ENCODE data around the gene TRPT1.
A peak's percentile ranks its signal among the peaks of the same experiment; 100 is the strongest.

The TRPT1 gene, protein sequence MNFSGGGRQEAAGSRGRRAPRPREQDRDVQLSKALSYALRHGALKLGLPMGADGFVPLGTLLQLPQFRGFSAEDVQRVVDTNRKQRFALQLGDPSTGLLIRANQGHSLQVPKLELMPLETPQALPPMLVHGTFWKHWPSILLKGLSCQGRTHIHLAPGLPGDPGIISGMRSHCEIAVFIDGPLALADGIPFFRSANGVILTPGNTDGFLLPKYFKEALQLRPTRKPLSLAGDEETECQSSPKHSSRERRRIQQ

DNA sequence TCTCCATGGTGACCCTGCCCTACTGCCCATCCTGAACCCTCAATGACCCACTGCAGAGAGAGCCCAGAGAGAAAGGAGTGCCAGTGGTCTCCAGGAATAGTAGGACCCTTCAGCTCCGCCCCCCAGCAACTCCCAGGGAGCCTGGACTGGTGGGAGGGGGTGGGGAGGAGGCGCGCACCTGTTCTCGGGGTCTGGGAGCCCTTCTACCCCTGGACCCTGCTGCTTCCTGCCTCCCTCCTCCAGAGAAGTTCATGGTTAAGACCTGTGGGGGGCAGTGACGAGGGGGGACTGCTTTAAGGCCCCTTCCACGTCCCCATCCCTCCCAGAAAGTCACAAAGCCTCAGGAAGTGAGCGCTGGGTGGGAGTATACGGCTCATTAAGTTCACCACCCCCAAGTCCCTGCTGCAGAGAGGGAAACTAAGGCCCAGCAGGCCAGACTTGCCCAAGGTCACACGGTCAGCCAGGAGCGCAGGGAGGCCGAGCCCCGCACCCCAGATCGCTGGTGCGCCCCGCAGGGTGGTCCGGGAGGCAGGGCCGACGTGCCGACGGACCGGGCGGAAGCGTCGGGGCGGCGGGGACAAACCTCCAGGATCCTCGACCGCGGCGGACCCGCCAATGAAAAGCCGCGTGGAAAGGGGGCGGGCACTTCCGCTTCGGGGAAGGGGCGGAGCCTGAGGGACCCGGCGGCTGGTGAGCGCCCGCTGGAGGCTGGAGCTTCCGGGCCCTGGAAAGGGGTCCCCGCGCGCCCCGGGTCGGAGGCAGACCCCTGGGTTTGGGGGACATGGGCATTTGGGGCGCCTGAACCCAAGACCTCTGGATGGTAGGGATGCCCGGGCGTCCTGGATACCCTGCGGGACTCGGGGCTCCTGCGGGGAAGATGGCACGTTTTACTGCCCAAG lies at the start of gene TRPT1, which contains the start of gene NUDT22:
TSS of gene TRPT1 (minus strand) at position 579 of the 899 bp plus-strand sequence. CDS start at position 253, 326 bp downstream.
TSS of gene NUDT22 (plus strand) at position 667 of the 899 bp plus-strand sequence. CDS start 379 bp downstream, outside the sequence.
- DNase-seq, result peak in 55 of 56 donors; percentile 53 to 94 (median 82)

DNA sequence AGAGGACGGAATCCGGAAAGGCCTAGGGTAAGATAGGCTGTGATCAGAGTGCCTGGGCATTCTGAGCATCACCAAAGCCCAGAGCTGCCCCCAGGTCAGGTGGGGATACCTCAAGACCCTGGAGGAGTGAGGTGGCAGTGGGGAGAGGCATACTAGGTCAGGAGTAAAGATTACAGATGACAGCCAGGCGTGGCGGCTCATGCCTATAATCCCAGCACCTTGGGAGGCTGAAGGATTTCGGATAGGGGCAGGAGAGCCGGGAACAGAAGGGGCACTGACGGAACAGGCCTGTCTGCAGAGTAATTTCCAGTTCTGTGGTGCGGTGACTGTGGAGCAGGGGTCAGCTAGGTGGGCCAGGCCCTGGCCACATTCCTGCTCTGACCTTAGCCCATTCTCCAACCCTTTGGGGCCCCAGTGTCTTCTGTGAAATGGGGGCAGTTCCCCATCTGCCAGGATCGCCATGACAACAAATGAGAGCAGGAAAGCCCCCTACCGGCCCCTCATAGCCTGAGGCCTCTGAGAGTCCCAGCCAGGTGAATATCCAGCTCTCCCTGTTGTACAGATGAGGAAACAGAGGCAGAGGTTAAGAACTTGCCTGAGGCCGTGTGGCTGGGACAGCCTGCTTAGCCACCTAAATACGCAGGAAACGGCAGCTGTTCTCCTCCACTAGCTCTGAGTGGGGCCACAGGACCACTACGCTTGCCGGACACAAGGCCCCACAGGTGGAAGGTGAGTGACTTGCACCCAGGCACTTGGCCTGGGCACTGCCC lies 49.2 kb upstream of the TRPT1 start:
- no peak for DNase-seq

DNA sequence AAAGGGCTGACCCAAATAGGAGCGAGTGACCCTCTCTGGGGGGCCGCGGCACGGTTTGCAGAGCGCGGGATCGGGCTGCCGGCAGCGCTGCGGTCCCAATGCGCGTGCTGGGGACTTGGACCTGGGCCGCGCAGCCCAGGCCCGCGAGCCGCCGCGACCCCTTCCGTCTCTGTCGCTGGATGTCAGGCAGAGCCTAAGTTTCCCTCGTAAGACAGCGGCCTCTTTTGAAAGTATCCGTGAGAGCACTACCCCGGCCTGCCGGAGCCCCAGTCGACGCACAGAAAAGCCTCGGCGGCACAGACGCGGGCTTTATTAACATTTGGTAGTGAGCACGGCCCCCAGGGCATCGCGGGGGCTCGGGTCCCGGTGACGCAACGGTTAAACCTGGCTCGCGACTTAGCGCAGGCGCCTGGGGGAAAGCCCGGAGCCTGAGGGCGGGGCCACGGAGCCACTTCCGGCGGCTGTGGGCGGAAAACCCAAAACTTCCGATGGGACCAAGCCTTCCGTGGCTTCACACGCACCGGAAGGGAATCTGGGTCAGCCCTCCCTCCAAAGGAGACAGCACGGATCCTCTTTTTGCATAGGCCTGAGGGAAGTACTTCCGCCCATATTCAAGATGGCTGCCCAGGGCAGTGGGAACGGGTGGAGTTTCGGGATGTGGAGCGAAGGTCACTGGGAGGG lies 43.7 kb upstream of the TRPT1 start:
- peak; percentile 90 to 100 (median 99) for DNase-seq

DNA sequence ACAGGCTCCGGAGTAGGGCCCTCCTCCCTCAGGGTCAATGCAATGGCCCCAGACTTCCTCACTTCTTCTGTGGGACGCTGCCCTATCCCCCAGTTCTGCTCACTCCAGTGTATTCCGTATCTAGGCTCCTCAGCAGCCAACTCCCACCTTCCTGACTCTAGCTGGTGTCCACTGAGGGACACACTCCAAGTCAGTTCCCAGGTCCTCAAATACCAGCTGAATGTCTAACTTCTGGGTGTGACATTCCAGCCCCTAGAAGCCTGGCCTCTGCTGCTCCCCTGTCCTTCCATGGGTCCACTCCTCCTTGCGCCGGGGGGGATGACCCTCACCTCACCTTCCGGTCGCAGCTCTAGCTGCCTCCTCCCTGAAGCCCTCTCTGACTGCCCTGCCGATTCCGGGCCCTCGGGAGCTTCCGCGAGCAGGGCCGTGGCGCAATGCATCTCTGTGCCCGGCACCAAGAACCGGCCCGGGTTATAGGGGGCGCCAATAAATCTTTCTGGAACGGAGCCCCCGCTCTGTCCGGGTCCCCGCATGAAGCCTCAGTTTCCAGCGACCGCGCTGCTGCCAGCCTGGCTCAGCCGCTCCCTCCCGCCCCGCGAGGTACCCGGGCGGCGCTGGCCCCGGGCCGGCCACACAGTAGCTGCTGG lies 43.0 kb upstream of the TRPT1 start:
- DNase-seq, result peak in 11 of 56 donors; percentile 32 to 73 (median 64)

DNA sequence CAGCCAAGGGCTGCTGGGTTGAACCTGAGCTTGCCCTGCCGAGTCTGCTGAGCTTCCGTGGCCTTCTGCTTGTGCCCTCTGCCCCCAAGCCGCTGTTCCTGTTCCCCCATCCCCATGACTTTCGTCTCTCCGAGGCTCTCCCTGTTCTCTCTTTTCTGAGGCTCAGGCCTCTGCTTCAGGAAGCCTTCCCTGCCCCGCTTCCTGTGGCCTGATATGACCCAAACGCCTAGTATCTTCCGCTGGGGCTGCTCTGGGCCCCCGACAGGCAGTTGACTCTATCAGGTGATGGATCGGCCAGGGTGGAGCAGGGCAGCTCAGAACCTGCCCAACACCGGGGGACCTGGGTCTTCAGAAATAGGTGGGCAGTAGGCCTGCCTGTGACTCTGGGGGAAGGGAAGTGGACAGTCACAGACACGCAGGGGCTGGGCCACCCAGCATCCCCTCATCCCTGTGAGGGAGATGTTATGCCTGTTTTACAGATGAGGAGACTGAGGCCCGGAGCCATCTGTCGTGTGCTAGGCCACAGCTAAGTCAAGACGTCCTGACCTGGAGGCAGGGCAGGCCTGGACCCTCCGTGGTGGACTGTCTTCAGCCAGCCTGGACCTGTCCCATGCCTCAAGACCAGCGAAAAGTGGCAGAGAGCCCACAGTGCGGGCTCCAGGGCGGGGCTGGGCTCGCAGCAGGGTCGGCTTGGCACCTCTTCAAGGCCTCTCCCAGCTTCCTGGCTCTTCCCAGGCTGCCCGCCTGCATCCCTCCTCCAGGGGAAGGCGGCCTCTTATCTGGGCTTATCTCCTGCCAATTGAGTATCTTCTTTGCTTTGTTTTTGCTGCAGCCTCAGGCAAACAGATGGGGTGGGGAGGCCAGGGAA lies 42.3 kb upstream of the TRPT1 start:
- DNase-seq, result peak in 3 of 56 donors; percentile 19 to 41 (median 33)

DNA sequence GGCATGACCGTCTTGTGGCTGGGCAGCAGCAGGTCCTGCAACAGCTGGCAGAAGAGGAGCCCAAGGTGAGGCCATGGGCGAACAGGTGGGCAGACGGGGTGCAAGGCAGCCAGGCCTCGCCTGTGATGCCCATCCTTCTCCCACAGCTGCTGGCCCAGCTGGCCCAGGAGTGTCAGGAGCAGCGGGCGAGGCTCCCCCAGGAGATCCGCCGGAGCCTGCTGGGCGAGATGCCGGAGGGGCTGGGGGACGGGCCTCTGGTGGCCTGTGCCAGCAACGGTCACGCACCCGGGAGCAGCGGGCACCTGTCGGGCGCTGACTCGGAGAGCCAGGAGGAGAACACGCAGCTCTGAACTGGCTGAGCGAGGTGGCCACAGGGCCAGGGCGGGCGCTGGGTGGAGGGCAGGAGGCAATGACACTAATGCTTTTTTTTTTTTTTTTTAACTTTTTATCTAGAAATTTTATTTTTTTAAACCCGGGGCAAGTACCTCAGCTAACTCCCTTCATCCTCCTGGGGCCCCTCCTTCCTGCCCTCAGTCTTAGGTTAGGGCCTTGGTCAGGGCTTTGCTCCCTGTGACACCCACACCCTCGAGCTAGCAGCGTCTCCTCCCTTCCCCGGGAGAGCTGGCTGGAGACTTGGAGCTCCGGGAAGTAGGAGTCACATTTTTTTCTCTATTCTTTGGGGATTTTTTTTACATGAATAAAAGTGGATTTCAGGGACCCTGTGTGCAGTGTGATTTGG lies 41.4 kb upstream of the TRPT1 start:
- no peak for DNase-seq

DNA sequence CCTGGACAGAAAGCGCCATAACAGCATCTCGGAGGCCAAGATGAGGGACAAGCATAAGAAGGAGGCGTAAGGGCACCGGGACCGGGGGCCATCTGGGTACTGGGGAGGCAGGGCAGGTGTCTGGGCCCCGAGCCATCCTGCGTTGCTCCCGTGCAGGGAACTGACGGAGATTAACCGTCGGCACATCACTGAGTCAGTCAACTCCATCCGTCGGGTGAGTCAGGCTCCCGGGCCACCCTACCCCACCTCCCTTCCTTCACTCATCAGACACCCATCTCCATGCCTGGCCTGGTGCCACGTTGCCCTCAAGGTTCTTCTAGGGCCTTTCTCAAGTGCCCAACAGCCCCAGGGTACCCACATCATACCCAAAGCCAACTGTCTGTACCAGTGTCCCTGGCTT lies 40.4 kb upstream of the TRPT1 start:
- DNase-seq, result no peak

DNA sequence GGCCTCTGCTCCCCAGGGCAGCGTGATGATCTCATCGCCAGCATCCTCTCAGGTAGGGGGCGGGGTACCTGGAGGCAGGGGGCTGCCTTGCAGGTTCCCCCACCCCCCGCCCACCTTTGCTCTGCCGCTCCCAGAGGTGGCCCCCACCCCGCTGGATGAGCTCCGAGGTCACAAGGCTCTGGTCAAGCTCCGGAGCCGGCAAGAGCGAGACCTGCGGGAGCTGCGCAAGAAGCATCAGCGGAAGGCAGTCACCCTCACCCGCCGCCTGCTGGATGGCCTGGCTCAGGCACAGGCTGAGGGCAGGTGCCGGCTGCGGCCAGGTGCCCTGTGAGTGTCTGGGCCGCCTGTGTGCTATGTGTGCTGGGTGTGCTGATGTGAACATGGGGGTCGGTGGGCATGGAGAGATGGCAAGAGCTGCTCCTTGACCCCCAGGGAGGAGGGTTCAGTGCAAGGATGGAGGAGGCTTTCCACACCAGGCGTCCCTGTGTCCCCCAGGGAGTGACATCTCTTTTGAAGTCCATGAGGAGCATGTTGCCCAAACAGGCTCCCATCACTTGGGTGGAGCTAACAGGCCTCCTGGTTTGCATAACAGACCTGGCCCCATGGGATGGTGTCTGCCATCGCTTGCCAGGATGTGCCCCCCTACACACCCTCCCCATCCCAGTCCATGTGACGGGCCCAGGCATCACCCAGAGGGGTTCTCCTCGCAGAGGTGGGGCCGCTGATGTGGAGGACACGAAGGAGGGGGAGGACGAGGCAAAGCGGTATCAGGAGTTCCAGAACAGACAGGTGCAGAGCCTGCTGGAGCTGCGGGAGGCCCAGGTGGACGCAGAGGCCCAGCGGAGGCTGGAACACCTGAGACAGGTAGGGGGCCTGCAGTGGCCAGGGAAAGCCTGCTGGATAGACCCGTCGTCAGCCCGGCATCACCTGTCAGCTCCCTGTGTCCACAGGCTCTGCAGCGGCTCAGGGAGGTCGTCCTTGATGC lies 39.5 kb upstream of the TRPT1 start:
- no peak for DNase-seq

DNA sequence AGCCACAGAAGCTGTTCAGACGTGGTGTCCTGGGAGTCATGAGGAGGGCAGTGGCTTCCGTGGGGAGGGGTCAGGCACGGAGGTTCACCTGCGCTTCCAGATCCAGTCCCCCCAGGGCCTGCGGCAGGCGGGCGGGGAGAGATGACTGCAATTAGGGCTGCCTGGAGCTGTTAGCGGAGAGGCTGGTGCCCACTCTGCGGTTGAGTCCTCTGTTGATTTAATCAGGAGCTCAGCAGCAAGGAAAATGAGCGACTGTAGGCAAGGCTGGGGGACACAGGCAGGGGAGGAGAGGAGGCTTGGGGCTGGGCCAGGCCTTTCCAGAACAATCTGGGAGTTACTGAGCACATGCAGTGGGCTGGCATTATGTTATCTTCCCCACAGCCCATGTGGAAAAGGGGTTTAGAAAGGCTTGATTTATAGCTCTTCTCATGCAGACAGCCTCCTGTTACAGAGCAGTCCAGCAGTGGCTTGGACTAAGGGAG lies 38.4 kb upstream of the TRPT1 start:
- no peak for DNase-seq

DNA sequence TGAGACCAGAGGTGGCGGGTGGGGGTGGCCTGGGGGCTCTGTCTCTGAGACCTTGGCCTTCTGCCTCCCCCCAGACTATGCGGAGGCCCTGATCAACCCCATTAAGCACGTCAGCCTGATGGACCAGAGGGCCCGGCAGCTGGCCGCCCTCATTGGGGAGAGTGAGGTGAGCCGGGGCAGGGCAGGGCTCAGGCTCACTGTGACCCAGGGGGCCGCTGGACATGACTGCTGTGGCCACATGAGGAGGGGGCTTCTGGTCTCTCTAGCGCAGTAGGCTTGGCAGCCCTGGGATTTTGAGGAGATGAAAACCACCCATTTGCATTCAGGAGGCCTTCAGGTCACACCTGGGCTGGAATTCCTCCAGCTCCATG lies 37.9 kb upstream of the TRPT1 start:
- DNase-seq, result no peak

DNA sequence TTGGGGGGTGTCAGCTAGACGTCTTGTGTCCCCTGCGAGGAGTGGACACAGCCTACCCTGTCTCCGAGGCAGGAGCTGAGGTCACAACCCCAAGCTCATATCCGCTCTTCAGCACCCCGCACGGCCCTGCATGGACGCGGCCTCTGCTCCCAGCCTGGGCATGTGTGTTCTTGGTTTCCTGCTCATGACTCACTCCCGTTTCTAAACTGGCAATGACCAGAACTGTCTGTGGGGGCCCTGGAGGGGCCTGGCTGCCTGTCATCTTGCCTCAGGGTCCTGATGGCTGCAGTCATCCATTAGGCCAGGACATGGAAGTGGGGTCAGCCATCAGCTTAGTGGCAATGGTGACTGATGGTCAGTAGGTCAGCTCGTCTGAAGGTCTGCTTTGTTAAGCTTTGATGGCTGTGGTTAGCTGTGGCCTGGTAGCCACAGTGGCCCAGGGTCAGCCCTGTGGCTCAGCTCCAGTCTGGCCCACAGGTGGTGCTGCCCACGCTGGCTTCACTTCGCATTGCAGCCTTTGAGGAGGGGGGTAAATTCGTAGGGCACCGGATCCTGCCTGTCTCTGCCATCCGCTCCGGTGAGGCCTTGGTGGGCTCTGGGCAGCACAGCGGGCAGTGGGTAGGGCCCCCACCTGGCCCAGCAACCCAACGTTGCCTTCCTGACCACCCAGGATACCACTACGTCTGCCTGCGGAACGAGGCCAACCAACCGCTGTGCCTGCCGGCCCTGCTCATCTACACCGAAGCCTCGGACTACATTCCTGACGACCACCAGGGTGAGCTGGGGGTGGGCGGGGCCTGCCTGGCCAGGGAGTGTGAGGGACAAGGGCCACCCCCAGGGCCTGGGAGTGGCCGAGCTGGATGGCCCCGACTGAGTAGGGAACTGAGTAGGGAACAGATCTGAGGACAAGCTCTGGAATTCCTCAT lies 37.3 kb upstream of the TRPT1 start:
- DNase-seq, result no peak

DNA sequence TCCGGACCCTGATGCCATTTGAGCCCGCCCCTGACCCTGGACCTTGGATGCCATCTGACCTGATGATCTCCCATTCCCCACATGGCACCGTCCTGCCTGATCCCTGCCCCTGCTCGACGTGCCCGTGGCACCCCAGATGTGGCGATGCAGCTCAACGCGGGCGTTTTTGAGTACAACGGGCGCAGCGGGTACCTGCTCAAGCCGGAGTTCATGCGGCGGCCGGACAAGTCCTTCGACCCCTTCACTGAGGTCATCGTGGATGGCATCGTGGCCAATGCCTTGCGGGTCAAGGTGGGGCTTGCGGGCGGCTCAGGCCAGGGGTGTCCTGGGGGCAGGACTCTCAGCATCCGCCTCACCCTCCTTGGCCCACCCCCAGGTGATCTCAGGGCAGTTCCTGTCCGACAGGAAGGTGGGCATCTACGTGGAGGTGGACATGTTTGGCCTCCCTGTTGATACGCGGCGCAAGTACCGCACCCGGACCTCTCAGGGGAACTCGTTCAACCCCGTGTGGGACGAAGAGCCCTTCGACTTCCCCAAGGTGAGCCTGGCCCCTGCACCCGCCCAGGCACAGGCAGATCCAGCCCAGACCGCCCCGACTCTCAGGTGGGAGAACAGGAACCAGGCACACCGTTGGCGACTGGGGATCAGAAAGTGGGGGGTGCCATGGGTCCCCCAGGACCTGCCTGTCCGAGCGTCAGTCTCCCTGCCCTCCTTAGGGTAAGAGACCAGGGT lies 36.5 kb upstream of the TRPT1 start:
- DNase-seq, result no peak

DNA sequence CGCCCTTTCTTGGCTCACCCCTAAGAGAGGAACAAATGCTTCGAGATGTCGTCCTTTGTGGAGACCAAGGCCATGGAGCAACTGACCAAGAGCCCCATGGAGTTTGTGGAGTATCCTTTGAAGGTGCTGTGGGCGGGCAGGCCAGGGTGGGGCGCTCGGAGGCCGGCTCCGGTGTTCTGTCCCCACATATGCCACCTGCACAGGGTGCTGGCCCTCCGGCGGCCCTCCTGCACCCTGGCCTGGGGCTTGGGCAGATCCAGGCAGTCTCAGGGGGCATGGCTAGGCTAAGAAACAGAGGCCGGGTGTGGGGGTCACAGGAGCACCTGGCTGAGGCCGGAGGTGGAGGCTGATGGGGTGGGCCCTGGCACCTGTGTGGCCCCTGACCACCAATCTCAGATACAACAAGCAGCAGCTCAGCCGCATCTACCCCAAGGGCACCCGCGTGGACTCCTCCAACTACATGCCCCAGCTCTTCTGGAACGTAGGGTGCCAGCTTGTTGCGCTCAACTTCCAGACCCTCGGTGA lies 35.6 kb upstream of the TRPT1 start:
- DNase-seq, result no peak

DNA sequence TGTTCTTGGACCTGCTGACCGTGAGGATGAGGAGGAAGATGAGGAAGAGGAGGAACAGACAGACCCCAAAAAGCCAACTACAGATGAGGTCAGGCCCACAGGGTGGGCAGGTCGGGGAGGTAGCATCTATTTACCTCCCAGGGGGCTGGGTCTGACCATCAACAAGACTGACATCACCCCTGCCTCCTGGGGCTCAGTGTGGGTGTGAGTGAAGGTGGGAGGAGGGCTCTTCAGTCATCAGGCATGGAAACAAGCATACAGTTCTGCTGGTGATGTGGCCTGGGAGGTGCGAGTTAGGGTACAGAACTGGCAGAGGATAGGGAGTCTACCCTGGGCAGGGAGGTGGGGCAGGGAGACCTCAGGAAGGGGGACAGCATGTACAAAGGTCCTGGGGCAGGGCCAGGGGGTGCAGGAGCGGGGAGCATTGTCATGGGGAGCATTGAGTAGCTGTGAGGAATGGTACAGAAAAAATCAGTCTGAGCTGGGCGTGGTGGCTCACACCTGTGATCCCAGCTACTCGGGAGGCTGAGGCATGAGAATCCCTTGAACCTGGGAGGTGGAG lies 34.2 kb upstream of the TRPT1 start:
- no peak for DNase-seq

DNA sequence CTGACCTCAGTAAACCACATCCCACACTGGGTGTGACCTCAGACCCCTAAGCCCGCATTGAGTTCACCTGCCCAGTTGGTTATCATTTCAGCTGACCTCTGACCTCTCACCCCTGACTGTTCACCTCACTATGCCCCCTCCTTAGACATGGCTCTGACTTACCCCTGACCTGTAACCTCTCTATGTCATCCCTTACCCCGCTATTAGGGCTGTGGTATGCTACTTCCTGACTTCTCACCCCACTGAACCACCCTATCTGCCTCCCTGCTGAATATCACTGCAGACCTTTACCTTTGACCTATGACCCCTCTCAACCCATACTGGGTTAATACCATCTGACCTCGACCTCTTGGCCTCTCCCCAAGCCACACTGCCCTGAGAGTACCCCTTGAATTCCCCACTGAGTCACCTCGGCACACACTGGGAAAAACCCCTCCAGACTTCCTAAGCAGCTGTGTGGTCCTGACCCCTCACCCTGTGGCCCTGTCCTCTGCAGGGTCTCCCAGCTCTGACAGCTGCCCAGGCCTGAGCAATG lies 33.6 kb upstream of the TRPT1 start:
- no peak for DNase-seq

All from nucleus accumbens (tissue), 56 donors.